Measurements from ENCODE around the gene VENTX.

DNA sequence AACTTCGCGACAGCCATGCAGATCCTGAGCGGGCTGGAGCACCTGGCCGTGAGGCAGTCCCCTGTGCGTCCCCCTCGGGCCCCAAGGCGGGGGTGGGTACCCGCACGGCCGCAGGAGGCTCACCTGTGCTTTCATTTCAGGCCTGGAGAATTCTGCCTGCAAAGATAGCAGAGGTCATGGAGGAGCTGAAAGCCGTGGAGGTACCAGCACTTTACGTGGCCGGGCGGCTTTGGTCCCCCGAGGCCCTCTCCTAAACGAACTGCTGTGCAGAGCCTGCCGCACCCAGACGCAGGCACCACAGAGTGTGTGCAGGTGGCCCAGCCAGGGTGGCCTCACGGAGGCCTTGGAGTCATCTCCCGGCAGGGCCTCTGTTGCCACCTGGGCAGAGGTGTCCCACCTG, 18.8 kb upstream of the VENTX start:
- TF ChIP-seq, protein P1, sequence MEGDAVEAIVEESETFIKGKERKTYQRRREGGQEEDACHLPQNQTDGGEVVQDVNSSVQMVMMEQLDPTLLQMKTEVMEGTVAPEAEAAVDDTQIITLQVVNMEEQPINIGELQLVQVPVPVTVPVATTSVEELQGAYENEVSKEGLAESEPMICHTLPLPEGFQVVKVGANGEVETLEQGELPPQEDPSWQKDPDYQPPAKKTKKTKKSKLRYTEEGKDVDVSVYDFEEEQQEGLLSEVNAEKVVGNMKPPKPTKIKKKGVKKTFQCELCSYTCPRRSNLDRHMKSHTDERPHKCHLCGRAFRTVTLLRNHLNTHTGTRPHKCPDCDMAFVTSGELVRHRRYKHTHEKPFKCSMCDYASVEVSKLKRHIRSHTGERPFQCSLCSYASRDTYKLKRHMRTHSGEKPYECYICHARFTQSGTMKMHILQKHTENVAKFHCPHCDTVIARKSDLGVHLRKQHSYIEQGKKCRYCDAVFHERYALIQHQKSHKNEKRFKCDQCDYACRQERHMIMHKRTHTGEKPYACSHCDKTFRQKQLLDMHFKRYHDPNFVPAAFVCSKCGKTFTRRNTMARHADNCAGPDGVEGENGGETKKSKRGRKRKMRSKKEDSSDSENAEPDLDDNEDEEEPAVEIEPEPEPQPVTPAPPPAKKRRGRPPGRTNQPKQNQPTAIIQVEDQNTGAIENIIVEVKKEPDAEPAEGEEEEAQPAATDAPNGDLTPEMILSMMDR (IDR thresholded peaks at IDR 0.05; ENCODE audit: extremely low read depth in 1 of 2, insufficient read depth in 1 of 2, low read depth in 1 of 2, low read length in 2 of 2) = no peak
- TF ChIP-seq POLR2A (IDR thresholded peaks at IDR 0.05; ENCODE audit: low read depth, low read length) = no peak
- TF ChIP-seq, protein P2, sequence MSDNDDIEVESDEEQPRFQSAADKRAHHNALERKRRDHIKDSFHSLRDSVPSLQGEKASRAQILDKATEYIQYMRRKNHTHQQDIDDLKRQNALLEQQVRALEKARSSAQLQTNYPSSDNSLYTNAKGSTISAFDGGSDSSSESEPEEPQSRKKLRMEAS (IDR thresholded peaks at IDR 0.05; ENCODE audit: insufficient read depth, insufficient read length) = no peak
- no peak for TF ChIP-seq JUN (IDR thresholded peaks at IDR 0.05; ENCODE audit: borderline replicate concordance, insufficient read depth, insufficient read length, low read depth)
- TF ChIP-seq POLR2AphosphoS5 (IDR thresholded peaks at IDR 0.05; ENCODE audit: insufficient read depth, low read depth, low read length) = no peak
- TF ChIP-seq EZH2 (IDR thresholded peaks at IDR 0.05; ENCODE audit: borderline replicate concordance, low read depth, low read length, severe bottlenecking) = no peak
- no peak for TF ChIP-seq FOS (IDR thresholded peaks at IDR 0.05; ENCODE audit: borderline replicate concordance, insufficient read depth, low read length)
- no peak for TF ChIP-seq MYC (IDR thresholded peaks at IDR 0.05; ENCODE audit: low read depth, low read length)

Measured in endothelial cell of umbilical vein (primary cell).